ENCODE results near the gene CDNF. TPM values are rescaled to one million over a fixed set of nuclear protein-coding genes. Genes with fewer than 3 reads are reported as not detected.
"Not testable (repeated sequence)": the region's sequence is repeated elsewhere in the genome, so short reads cannot be mapped to it uniquely, and the experiment has no call there.

The CDNF gene
- 0.53 TPM for polyA plus RNA-seq (2013, experiment 1 of 2; ENCODE audit: insufficient read length)
- 0.42 TPM for polyA plus RNA-seq (2013, experiment 2 of 2; ENCODE audit: insufficient read length)

DNA sequence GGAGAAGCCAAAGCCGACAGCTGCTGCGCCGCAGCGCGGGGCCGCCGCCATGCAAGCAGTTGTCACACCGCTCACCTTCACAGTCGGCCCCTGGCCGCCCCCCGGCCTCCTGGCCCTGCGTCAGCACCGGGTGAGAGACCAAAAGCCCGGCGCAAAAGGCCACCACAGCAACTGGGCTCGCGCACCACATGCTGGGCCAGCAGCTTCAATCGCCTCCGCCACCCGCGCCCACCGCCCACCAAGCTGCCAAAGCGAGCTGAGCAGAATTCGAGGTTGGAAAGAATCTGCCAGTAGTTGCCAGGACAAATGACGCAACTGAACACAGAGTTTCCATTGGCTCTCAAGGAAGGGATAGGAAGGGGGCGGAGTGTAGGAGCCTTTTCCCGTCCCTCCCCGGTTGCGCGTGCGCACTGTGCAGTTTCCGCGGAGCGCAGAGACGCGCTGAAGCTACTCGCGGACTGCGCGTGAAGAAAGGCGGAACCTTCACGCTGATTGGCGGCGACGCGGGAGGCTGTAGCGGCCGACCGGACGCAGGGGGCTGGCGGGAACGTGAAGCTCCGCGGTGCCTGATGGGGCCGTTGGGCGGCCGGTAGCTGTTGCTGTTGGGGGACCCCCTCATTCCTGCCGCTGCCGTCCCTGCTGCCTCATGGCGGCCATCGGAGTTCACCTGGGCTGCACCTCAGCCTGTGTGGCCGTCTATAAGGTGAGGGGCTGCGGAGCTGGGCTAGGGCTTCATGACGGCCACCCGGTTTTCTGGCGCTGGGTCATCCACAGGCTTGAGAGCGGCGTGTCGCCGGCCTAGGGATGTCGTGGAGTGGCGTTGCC, at the start of gene CDNF, which contains the start of the genes HSPA14 and MSANTD7:
Gene CDNF (minus strand): TSS at position 281 of the 825 bp plus-strand sequence. CDS start 91 bp downstream, at position 190.
Gene HSPA14 (plus strand): TSS at position 550 of the 825 bp plus-strand sequence. CDS start 97 bp downstream, at position 647.
Gene MSANTD7 (plus strand): TSS at position 550 of the 825 bp plus-strand sequence. CDS start 3,979 bp downstream, outside the sequence.
- DNase-seq, result peak; percentile 99

GRCh38 chr10:14884082-14884481, 46.2 kb upstream of the CDNF start:
- no peak for DNase-seq

- DNase-seq, result no peak
Observed at GRCh38 chr10:14880229-14880628, 42.4 kb upstream of the CDNF start.

GRCh38 chr10:14879928-14880193, 42.0 kb upstream of the CDNF start:
- no peak for DNase-seq

GRCh38 chr10:14879124-14879927, 41.5 kb upstream of the CDNF start:
- peak; percentile 13 for DNase-seq

GRCh38 chr10:14878266-14879123, 40.7 kb upstream of the CDNF start, which contains the start of gene SUV39H2:
Gene SUV39H2 (plus strand): TSS chr10:14878866. CDS start chr10:14878889, 23 bp downstream.
- peak; percentile 95 for DNase-seq

- no peak for DNase-seq
Observed at GRCh38 chr10:14876764-14877163, 38.9 kb upstream of the CDNF start.

GRCh38 chr10:14875941-14876340, 38.1 kb upstream of the CDNF start:
- DNase-seq, result no peak

- DNase-seq, result peak; percentile 61
Observed at GRCh38 chr10:14873090-14873760, 35.4 kb upstream of the CDNF start.

DNA sequence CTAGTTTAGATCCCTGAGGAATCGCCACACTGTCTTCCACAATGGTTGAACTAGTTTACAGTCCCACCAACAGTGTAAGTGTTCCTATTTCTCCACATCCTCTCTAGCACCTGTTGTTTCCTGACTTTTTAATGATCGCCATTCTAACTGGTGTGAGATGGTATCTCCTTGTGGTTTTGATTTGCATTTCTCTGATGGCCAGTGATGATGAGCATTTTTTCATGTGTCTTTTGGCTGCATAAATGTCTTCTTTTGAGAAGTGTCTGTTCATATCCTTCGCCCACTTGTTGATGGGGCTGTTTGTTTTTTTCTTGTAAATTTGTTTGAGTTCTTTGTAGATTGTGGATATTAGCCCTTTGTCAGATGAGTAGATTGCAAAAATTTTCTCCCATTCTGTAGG, 27.0 kb upstream of the CDNF start:
- not testable (repeated sequence) for DNase-seq

DNA sequence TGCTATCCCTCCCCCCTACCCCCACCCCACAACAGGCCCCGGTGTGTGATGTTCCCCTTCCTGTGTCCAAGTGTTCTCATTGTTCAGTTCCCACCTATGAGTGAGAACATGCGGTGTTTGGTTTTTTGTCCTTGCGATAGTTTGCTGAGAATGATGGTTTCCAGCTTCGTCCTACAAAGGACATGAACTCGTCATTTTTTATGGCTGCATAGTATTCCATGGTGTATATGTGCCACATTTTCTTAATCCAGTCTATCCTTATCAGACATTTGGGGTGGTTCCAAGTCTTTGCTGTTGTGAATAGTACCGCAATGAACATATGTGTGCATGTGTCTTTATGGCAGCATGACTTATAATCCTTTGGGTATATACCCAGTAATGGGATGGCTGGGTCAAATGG, 26.6 kb upstream of the CDNF start:
- not testable (repeated sequence) for DNase-seq

- DNase-seq, result no peak
Observed at GRCh38 chr10:14860791-14861190, 23.0 kb upstream of the CDNF start.

DNA sequence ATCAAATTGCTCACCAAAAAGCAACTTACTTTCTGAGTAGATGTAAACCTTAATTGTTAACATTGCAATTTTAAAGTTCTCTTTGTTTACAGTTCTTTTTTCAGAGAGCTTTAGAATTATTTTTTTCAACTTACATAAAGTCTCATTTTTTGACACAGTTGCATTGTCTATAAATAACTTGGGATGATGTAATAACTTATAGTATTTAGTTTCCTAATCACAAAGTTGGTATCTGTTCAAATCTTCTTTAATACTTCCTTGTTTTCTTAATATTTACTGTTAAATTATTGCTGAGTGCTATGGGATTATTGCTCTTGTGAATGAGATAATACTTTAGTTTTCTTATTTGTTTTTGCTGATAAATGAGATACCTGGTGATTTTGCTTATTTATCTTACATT, 21.9 kb upstream of the CDNF start:
- no peak for DNase-seq

DNA sequence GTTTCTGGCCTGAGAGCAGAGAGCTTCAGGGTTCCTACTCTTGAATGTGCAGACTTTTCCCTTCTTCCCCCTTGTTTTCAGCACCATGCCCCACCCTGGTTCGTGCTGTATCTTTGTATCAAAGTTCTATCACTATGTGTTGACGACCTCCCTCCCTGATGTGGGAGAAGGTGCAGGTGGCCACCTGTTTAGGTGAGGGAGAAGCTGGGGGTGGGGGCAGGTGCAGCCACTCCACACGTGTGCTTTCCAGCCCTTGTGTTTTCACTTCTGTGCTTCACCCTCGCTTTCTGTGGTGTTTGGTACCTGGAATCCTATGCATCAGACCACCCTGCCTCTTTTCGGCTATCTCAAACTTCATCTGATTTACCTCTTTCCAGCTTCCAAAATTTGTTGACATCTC, 21.2 kb upstream of the CDNF start:
- no peak for DNase-seq

- DNase-seq, result no peak
Observed at GRCh38 chr10:14858338-14858960, 20.6 kb upstream of the CDNF start.

GRCh38 chr10:14855453-14855852, 17.6 kb upstream of the CDNF start:
- DNase-seq, result no peak

DNA sequence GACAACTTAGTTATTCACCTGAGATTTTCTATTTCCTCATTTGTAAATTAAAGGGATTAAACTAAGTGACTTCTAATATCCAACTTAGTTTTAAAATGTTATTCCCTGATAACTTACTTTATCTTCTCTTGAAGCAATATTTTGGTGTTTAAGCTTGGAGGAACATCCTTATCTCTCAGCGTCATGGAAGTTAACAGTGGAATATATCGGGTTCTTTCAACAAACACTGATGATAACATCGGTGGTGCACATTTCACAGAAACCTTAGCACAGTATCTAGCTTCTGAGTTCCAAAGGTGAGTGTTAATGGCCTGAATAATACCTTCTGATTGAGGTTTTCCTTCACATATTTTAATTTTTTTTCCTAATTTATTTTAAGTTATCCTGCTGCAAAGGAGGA, 14.4 kb upstream of the CDNF start:
- no peak for DNase-seq

DNA sequence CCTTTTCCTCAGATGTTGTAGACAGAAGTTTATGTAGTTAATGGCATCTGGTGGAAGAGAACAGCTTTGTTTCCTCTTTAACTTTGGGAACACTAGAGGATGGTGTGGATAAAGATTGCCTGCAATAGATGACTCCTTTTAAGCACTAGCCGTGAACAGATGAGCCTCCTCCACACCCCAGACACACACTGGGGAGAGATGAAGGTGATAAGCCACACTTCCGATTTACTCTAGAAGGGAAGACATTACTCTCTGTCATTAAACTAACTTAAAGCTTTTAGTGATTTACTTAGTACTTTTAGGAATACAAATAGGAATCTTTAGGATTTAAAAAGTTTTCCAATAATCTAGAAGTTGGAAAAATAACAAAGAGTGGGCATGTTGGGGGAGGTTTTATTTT, 7.1 kb upstream of the CDNF start:
- DNase-seq, result no peak

DNA sequence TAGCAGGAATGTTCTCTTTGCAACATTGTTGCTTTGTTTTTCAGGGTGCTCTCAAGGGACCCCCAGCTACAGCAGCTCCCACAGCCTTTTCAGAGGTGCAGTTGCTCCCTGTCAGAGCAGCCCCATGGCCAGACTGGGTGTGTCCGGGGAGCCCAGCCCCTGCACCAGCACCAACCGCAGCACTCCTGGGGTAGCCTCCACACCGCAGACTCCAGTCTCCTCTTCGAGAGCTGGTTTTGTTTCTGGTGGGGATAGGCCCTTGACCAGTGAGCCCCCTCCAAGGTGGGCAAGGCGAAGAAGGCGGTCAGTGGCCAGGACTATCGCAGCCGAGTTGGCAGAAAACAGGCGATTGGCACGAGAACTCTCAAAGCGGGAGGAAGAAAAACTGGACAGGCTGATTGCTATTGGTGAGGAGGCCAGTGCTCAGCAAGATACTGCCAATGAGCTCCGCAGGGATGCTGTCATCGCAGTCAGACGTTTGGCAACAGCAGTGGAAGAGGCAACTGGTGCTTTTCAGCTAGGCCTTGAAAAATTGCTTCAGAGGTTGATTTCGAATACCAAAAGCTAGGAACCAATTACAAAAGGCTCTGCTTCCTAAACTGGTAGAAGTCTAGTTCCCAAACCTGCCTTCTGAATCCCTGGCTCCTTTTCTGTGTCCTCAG, 5.6 kb upstream of the CDNF start:
- DNase-seq, result no peak

DNA sequence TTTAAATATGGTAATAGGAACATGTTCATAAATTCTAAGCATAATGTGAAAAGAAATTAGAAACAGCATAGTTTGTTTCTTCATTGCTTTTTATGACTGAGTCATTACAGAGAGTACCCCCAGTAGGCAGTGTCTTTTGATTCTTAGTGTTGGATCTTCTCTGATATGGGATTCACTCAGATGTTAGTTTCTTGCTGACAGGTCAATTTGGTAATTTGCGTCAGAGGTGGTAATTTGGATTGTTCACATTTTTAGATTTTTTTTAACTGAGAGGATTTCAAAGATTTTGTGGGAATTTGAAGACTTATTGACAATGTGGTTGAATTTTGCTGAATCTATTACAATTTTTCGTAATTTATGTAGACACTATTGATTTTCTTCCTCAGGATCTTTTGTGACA, 2.3 kb upstream of the CDNF start:
- no peak for DNase-seq

GRCh38 chr10:14839305-14839695, 1.5 kb upstream of the CDNF start:
- DNase-seq, result peak; percentile 11

Data from fibroblast of skin of back (primary cell).